ENCODE measurements around the gene NHSL2.

GRCh38 chrX:72129661-72130060, 219.0 kb downstream of the NHSL2 start:
- no peak for TF ChIP-seq CTCF (IDR thresholded peaks at IDR 0.05)
- no peak for TF ChIP-seq POLR2A (IDR thresholded peaks at IDR 0.05)

All from uterus (tissue), 2 donors.